ENCODE data around the gene RABGAP1L.

The RABGAP1L gene

GRCh38 chr1:174935961-174936727 lies 776.8 kb downstream of the RABGAP1L start:
- no peak for DNase-seq (ENCODE audit: low read depth)

- DNase-seq (ENCODE audit: low read depth), result no peak
Measured at GRCh38 chr1:174938281-174939007, 779.1 kb downstream of the RABGAP1L start.

GRCh38 chr1:174939775-174940545 lies 780.6 kb downstream of the RABGAP1L start:
- no peak for DNase-seq (ENCODE audit: low read depth)

- no peak for DNase-seq (ENCODE audit: low read depth)
Measured at GRCh38 chr1:174940646-174941175, 781.4 kb downstream of the RABGAP1L start.

- DNase-seq (ENCODE audit: low read depth), result no peak
Measured at GRCh38 chr1:174942547-174943255, 783.4 kb downstream of the RABGAP1L start.

- no peak for DNase-seq (ENCODE audit: low read depth)
Measured at GRCh38 chr1:174946031-174946430, 786.7 kb downstream of the RABGAP1L start.

- DNase-seq (ENCODE audit: low read depth), result no peak
Measured at GRCh38 chr1:174949061-174949460, 789.7 kb downstream of the RABGAP1L start.

GRCh38 chr1:174949645-174950044 lies 790.3 kb downstream of the RABGAP1L start:
- no peak for DNase-seq (ENCODE audit: low read depth)

- DNase-seq (ENCODE audit: low read depth), result no peak
Measured at GRCh38 chr1:174953285-174954072, 794.2 kb downstream of the RABGAP1L start.

GRCh38 chr1:174954073-174954460 lies 794.7 kb downstream of the RABGAP1L start:
- no peak for DNase-seq (ENCODE audit: low read depth)

GRCh38 chr1:174954671-174955669 lies 795.6 kb downstream of the RABGAP1L start:
- no peak for DNase-seq (ENCODE audit: low read depth)

- DNase-seq (ENCODE audit: low read depth), result no peak
Measured at GRCh38 chr1:174956086-174956485, 796.8 kb downstream of the RABGAP1L start.

GRCh38 chr1:174956976-174957375 lies 797.7 kb downstream of the RABGAP1L start:
- DNase-seq (ENCODE audit: low read depth), result no peak

- DNase-seq (ENCODE audit: low read depth), result no peak
Measured at GRCh38 chr1:174957829-174958228, 798.5 kb downstream of the RABGAP1L start.

- DNase-seq (ENCODE audit: low read depth), result no peak
Measured at GRCh38 chr1:174958396-174958795, 799.1 kb downstream of the RABGAP1L start.

- no peak for DNase-seq (ENCODE audit: low read depth)
Measured at GRCh38 chr1:174960362-174960761, 801.0 kb downstream of the RABGAP1L start.

- no peak for DNase-seq (ENCODE audit: low read depth)
Measured at GRCh38 chr1:174963529-174964125, 804.3 kb downstream of the RABGAP1L start.

GRCh38 chr1:174964261-174964971 lies 805.1 kb downstream of the RABGAP1L start:
- DNase-seq (ENCODE audit: low read depth), result peak; percentile 9

- DNase-seq (ENCODE audit: low read depth), result no peak
Measured at GRCh38 chr1:174964972-174965361, 805.6 kb downstream of the RABGAP1L start.
